ENCODE results near the gene SLC22A16. TPM values are rescaled to one million over a fixed set of nuclear protein-coding genes. Genes with fewer than 3 reads are reported as not detected.
A peak's percentile ranks its signal among the peaks of the same experiment; 100 is the strongest.
"Not testable (repeated sequence)": the region's sequence is repeated elsewhere in the genome, so short reads cannot be mapped to it uniquely, and the experiment has no call there.

SLC22A16 gene
- total RNA-seq, result not detected

DNA sequence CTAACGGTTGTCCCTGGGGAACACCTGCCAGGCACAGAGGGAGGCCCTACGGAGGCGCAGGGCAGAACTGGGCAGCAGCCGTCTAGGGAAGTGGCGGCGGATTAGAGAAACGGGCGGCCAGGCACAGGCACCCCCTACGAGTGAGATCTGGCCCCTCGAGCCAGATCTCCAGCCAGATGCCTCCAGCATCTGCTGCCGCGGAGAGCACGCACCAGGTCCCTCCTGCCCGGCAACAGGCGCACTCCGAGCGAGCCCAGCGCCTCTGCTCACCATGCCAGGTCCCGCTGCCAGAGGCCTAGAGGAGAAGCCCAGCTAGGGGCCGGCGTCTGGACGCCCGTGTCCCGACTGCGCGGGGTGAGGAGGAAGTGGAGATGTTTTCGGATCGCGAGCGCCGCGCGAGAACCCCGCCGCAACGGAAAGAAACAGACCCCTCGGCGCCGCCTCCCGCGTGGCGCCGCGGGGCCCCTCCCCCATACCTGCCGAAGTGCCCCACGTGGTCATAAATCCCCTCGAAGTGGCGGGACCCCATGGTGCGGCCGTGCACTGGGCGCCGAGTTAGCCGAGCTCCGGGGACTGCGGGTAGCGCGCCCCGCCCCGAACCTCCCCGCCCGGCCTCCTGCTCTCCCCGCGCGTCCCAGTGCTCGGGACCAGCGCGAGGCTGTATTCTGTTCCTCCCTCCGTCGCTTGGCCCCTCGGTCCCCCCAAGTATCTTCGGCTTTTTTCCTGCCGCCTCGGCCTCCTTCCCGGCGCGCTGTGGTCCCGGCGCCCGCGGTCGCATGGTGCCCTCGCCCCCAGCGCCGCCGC lies at the start of gene SLC22A16:
TSS of gene SLC22A16 (minus strand) at position 568 of the 804 bp plus-strand sequence. CDS start at position 529, 39 bp downstream.
- Mint-ChIP-seq H3K4me3 (peak within 1 kb of the TSS; percentile 69), H3K36me3 (peaks cover 1% of the 10 kb centered on the region), H3K27ac (no peak within 1 kb of the TSS), H3K4me1 (peaks cover 10% of the 10 kb centered on the region), H3K27me3 (peaks cover 46% of the 10 kb centered on the region), H3K9me3 (peaks cover 3% of the 10 kb centered on the region)
- no peak for DNase-seq
- peak; percentile 36 for ATAC-seq (ENCODE audit: low read depth)
- POLR2A ChIA-PET, result interaction anchor here (1.4 kb wide), 1 partner anchor 13 kb away, joined by 3 read pairs; no protein-coding TSS in a partner anchor

DNA sequence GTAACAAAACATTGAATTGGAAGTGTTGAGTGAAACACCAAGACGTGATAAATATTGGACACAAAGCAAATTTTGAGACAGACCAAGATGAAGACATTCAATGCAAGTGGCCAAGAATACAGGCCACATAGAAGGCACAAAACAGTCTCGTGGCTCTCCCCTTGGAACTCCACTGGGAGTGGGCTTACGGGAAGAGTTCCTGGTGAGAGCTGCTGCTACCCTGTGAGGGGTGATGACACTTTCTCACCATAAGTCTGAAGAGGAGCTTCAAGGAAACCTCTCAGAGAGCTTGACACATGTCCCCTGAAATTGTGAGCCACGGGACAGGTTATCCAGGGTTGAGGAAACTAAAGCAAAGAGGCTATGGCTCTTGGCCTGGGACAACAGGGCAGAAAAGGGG lies 48.6 kb upstream of the SLC22A16 start:
- Mint-ChIP-seq H3K4me1 (peaks cover 3% of the 10 kb centered on the region), H3K27ac (no peak overlapping the region), H3K9me3 (no peaks in the 10 kb centered on the region), H3K36me3 (no peaks in the 10 kb centered on the region), H3K4me3 (no peak overlapping the region), H3K27me3 (peaks cover 7% of the 10 kb centered on the region)
- POLR2A ChIA-PET, result interaction anchor here (0.6 kb wide), 1 partner anchor 443 kb away, joined by 4 read pairs; no protein-coding TSS in a partner anchor
- ATAC-seq (ENCODE audit: low read depth), result no peak
- no peak for DNase-seq

GRCh38 chr6:110524305-110524704 lies 47.9 kb upstream of the SLC22A16 start:
- DNase-seq (no peak), ATAC-seq (ENCODE audit: low read depth) (no peak)
- H3K4me1 Mint-ChIP-seq, result peaks cover 3% of the 10 kb centered on the region
- H3K4me3 Mint-ChIP-seq, result no peak overlapping the region
- H3K27ac Mint-ChIP-seq, result no peak overlapping the region
- H3K27me3 Mint-ChIP-seq, result peaks cover 6% of the 10 kb centered on the region
- POLR2A ChIA-PET, result no interaction called here
- no peaks in the 10 kb centered on the region for H3K36me3 Mint-ChIP-seq
- H3K9me3 Mint-ChIP-seq, result no peaks in the 10 kb centered on the region

DNA sequence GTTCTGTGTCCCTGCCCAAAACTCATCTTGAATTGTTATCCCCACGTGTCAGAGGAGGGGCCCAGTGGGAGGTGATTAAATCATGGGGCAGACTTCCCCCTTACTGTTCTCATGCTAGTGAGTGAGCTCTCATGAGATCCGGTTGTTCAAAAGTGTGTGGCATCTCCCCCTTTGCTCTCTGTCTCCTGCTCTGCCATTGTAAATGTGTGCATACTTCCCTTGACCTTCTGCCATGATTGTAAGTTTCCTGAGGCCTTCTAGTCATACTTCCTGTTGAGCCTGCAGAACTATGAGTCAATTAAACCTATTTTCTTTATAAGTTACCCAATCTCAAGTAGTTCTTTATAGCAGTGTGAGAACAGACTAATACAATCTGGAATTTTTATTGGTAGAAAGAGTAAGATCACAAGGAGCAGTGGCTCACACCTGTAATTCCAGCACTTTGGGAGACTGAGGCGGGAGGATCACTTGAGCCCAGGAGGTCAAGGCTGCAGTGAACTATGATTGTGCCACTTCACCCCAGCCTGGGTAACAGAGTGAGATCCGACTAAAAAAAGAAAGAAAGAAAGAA lies 47.1 kb upstream of the SLC22A16 start:
- H3K9me3 Mint-ChIP-seq, result no peaks in the 10 kb centered on the region
- POLR2A ChIA-PET, result no interaction called here
- peaks cover 1% of the 10 kb centered on the region for H3K4me1 Mint-ChIP-seq
- peaks cover 4% of the 10 kb centered on the region for H3K27me3 Mint-ChIP-seq
- H3K27ac Mint-ChIP-seq, result no peak overlapping the region
- no peak overlapping the region for H3K4me3 Mint-ChIP-seq
- DNase-seq (no peak), ATAC-seq (ENCODE audit: low read depth) (no peak)
- no peaks in the 10 kb centered on the region for H3K36me3 Mint-ChIP-seq

DNA sequence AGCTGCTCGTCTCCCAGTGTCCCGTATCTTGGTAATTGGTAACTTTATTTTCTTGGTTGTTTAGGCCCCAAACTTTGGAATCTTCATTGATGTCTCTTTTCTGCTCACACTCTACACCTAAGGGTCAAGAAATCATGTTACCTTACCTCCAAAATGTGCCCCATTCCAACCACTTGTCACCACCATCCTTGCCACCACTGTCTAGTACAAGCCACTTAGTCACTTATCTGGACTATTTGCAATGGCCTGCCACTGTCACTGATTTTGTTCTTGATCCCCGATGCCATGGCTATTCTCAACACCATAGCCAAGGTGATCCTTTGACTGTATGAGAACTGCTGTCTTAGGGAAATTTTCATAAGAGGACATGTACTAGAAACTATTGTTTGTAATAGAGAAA lies 46.0 kb upstream of the SLC22A16 start:
- H3K27me3 Mint-ChIP-seq, result peaks cover 4% of the 10 kb centered on the region
- H3K4me3 Mint-ChIP-seq, result no peak overlapping the region
- DNase-seq, result no peak
- no peak overlapping the region for H3K27ac Mint-ChIP-seq
- no peak for ATAC-seq (ENCODE audit: low read depth)
- no peaks in the 10 kb centered on the region for H3K9me3 Mint-ChIP-seq
- POLR2A ChIA-PET, result no interaction called here
- no peaks in the 10 kb centered on the region for H3K36me3 Mint-ChIP-seq
- no peaks in the 10 kb centered on the region for H3K4me1 Mint-ChIP-seq

DNA sequence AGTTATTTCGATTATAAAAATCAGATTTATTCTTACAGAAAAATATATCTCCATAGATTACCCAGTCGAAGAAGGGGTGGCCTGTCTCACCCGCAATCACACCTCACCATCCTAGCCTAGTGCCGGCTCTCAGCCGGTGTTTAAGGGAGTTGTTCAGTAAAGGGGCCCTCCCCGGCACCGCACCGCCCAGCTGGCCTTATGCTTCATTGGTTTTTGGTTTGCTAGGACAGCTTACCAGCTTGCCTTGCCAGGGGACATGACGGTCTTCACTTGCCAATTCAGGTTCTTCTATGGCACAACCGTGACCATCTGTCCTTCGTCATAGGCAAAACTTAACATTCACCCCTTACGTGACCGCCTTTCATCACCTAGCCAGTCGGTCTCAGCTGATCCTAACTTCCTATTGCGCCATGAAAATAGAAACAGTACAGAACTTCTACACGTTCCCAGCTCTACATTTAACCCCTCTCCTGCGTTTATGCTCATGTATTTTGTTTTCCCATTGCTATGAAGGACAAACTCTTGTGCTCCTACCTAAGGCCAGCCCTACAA lies 44.7 kb upstream of the SLC22A16 start:
- DNase-seq, result no peak
- Mint-ChIP-seq H3K27me3 (peaks cover 9% of the 10 kb centered on the region), H3K9me3 (no peaks in the 10 kb centered on the region), H3K4me1 (no peaks in the 10 kb centered on the region), H3K4me3 (no peak overlapping the region), H3K27ac (no peak overlapping the region), H3K36me3 (no peaks in the 10 kb centered on the region)
- no peak for ATAC-seq (ENCODE audit: low read depth)
- POLR2A ChIA-PET, result interaction anchor here (0.6 kb wide), 1 partner anchor 470 kb away, joined by 3 read pairs; no protein-coding TSS in a partner anchor

DNA sequence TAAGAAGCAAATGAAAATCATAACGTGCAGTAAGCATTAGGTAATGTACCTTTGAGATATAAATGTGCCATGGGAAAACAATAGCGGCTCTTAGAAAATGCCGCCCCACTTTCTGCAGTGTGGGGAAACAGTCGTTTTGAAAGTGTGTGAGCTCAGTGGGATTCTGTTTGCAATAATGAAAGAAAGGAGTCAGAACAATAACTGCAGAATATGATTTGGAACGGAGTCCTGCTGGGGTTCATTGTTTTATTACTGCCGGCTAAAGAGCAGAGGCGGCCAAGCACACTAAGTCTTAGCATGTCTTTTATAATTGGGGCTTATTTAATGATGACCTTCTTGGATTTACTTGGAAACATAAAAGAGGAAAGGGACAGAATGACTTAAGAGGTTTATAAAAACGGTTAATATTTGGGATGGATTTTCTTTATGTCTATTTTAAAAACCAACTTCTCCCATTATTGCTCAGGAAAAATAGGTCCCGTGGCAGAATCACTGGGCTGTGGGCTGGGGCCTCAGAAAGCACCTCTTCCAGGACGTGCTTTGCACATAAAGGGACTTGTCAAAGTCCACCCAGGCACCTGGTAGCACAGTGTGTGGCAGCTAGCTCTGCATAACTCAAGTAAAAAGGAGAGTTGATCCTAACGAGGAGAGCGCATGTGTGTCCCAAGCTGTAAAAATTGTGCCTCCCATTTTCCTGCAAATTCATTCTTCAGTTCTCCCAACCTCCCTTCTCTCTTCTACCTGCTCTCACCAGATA lies 44.0 kb upstream of the SLC22A16 start:
- Mint-ChIP-seq H3K27ac (no peak overlapping the region), H3K9me3 (no peaks in the 10 kb centered on the region), H3K36me3 (no peaks in the 10 kb centered on the region), H3K27me3 (peaks cover 9% of the 10 kb centered on the region), H3K4me3 (no peak overlapping the region), H3K4me1 (no peaks in the 10 kb centered on the region)
- no peak for DNase-seq
- ATAC-seq (ENCODE audit: low read depth), result no peak
- POLR2A ChIA-PET, result no interaction called here

DNA sequence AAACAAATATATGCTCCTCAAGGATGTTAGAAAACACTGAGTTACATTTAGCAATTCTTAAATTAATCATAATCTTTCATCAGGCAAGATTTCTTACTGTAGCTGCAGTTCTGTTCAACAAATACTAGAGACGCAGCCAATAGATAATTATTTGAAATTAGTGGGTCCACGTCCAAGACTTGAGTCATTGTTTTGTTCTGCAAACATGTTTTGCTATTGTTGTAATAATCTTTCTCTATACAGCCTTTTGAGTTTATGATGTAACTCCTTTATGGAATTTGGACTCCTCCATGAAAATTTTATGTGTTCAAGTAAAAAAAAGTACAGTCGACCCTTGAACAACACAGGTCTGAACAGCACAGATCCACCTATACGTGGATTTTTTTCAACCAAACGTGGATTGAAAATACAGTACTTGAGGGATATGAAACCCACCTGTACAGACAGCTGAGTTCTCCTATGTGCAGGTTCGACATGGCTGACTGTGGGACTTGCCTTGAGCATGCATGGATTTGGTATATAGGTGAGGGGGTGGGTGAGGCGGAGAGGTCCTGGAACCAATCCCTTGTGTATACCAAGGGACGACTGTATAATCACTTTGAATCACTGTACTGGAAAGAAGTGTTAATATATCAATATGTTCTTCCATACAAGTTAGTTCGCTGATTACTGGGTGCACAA lies 41.3 kb upstream of the SLC22A16 start:
- POLR2A ChIA-PET, result no interaction called here
- H3K27me3 Mint-ChIP-seq, result peaks cover 8% of the 10 kb centered on the region
- no peaks in the 10 kb centered on the region for H3K36me3 Mint-ChIP-seq
- ATAC-seq (ENCODE audit: low read depth) (no peak), DNase-seq (no peak)
- no peaks in the 10 kb centered on the region for H3K9me3 Mint-ChIP-seq
- no peaks in the 10 kb centered on the region for H3K4me1 Mint-ChIP-seq
- no peak overlapping the region for H3K4me3 Mint-ChIP-seq
- H3K27ac Mint-ChIP-seq, result no peak overlapping the region

DNA sequence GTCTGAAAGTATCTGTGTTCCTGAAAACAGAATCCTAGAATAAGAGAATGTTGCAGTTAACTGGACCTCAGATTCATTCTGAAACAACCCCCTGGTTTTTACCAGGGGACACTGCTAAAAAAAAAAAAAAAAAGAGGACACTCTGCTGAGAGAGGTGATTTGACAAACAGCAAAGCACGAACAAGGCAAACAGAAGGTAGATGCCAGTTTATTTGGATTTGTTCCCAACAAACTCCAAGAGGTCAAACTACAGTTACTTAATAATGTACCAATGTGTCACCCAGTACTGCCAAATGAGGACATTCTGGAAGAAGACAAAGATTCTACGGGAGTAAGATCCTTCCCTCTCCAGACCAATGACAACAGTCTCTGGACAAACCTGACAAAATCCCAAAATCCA lies 40.6 kb upstream of the SLC22A16 start:
- Mint-ChIP-seq H3K9me3 (no peaks in the 10 kb centered on the region), H3K36me3 (no peaks in the 10 kb centered on the region), H3K27ac (no peak overlapping the region), H3K27me3 (peaks cover 12% of the 10 kb centered on the region), H3K4me3 (no peak overlapping the region), H3K4me1 (no peaks in the 10 kb centered on the region)
- POLR2A ChIA-PET, result no interaction called here
- DNase-seq (no peak), ATAC-seq (ENCODE audit: low read depth) (no peak)

- Mint-ChIP-seq H3K4me1 (no peaks in the 10 kb centered on the region), H3K27me3 (peaks cover 19% of the 10 kb centered on the region), H3K27ac (no peak overlapping the region), H3K36me3 (no peaks in the 10 kb centered on the region), H3K4me3 (no peak overlapping the region), H3K9me3 (no peaks in the 10 kb centered on the region)
- POLR2A ChIA-PET, result no interaction called here
- ATAC-seq (ENCODE audit: low read depth) (no peak), DNase-seq (no peak)
Measured at GRCh38 chr6:110514818-110515217, 38.4 kb upstream of the SLC22A16 start.

DNA sequence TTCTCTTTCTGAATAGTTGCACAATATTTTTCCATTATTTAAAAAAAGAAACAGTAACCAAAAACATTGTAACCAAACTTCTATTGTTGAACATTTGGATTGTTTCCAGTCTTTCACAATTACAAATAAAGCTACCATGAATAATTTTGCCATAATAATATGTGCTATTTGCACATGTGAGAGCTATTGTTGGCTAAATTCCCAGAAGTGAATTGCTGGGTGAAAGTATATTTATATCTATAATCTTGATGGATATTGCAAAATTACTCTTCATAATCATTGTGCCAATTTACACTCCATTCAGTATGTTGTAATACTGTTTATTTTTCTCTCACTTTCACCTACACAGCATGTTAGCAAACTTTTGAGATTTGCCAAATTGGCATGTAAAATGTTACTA lies 36.6 kb upstream of the SLC22A16 start:
- no peaks in the 10 kb centered on the region for H3K9me3 Mint-ChIP-seq
- H3K4me1 Mint-ChIP-seq, result no peaks in the 10 kb centered on the region
- H3K27ac Mint-ChIP-seq, result no peak overlapping the region
- H3K36me3 Mint-ChIP-seq, result no peaks in the 10 kb centered on the region
- no peak overlapping the region for H3K4me3 Mint-ChIP-seq
- peaks cover 19% of the 10 kb centered on the region for H3K27me3 Mint-ChIP-seq
- no peak for ATAC-seq (ENCODE audit: low read depth)
- POLR2A ChIA-PET, result no interaction called here
- no peak for DNase-seq

DNA sequence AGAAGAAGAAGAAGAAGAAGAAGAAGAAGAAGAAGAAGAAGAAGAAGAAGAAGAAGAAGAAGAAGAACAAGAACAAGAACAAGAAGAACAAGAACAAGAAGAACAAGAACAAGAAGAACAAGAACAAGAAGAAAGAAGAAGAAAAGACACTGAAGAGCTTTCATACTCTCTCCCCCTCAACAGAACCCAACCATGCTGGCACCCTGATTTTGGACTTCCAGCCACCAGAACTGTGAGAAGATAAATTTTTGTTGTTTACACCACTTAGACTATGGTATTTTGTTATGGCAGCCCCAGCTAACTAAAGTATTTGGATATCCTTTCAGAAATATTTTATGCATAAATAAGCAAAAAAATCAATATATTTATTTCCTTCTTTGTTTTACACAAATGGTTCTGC lies 36.1 kb upstream of the SLC22A16 start:
- H3K36me3 Mint-ChIP-seq; H3K4me1 Mint-ChIP-seq; DNase-seq; H3K4me3 Mint-ChIP-seq; ATAC-seq (ENCODE audit: low read depth); H3K27ac Mint-ChIP-seq; POLR2A ChIA-PET; H3K9me3 Mint-ChIP-seq: not testable (repeated sequence)
- H3K27me3 Mint-ChIP-seq, result peaks cover 20% of the 10 kb centered on the region

- DNase-seq, result no peak
- no peak overlapping the region for H3K4me3 Mint-ChIP-seq
- H3K9me3 Mint-ChIP-seq, result no peaks in the 10 kb centered on the region
- no peaks in the 10 kb centered on the region for H3K36me3 Mint-ChIP-seq
- no peak overlapping the region for H3K27ac Mint-ChIP-seq
- POLR2A ChIA-PET, result no interaction called here
- no peak for ATAC-seq (ENCODE audit: low read depth)
- peaks cover 16% of the 10 kb centered on the region for H3K27me3 Mint-ChIP-seq
- no peaks in the 10 kb centered on the region for H3K4me1 Mint-ChIP-seq
Measured at GRCh38 chr6:110511401-110511800, 35.0 kb upstream of the SLC22A16 start.
